Activated T-helper 9 cell treated with anti-CD3 and anti-CD28 coated beads, Interleukin-2, amount 50 U/mL, for 16 hours (primary cell): ENCODE results near the gene SDS.
A peak's percentile ranks its signal among the peaks of the same experiment; 100 is the strongest.
"Not testable (repeated sequence)": the region's sequence is repeated elsewhere in the genome, so short reads cannot be mapped to it uniquely, and the experiment has no call there.

Experiments used
- DNase-seq: peaks from one replicate; pipeline ENCODE4 v3.0.0-alpha.2; 2020; ENCODE audit warnings: low read depth

The SDS gene

DNA sequence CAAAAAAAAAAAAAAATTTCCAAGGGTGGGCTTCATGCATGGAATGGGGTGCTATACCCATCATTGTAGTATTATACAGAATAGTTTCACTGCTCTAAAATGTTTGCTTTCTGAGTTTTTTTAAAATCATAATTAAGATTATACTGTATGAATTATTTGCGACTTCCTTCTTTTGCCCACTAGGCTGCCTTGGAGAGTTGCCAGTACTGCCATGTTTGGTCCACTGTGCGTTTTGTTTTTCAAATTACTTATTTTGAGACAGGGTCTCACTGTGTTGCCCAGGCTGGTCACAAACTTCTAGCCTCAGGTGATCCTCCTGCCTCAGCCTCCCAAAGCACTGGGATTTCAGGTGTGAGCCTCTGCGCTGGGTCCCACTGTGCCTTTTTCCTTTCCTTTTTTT is 25.4 kb downstream of the SDS start:
- DNase-seq, result no peak

DNA sequence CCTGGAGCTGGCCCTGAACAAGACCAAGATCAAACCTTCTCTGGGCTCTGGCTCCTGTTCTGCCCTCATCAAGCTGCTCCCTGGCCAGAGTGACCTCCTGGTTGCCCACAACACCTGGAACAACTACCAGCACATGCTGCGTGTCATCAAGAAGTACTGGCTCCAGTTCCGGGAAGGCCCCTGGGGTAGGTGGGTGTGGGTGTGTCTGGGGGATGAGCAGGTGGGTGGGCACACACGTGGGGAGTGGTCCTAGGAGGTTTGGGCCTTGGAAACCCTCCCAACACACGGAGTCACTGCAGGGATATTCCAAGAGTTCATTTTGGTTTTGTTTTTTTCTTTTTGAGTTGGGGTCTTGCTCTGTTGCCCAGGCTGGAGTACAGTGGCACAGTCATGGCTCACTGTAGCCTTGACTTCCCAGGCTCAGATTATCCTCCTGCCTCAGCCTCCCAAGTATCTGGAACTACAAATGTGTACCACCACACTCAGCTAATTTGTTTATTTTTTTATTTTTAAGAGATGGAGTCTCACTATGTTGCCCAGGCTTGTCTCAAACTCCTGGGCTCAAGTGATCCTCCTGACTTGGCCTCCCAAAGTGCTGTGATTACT is 28.8 kb downstream of the SDS start:
- no peak for DNase-seq

GRCh38 chr12:113373969-113374368 is 29.7 kb downstream of the SDS start:
- no peak for DNase-seq

GRCh38 chr12:113373440-113373839 is 30.2 kb downstream of the SDS start:
- DNase-seq, result no peak

DNA sequence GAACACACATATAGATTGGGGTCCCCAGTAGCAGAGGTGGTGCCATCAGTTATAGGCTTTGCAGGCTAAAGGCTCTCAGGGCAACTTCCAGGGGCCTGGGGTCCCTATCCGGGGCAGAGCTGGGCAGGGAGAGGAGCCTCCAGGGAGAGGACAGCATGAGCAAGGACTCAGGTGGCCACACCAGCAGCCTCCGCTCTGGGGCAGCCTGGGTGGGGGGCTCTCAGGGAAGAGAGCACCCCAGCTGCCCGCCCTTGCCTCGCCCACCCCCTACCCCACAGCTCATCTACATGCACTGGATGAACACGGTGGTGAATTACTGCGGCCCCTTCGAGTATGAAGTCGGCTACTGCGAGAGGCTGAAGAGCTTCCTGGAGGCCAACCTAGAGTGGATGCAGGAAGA is 31.3 kb downstream of the SDS start:
- DNase-seq, result no peak

DNA sequence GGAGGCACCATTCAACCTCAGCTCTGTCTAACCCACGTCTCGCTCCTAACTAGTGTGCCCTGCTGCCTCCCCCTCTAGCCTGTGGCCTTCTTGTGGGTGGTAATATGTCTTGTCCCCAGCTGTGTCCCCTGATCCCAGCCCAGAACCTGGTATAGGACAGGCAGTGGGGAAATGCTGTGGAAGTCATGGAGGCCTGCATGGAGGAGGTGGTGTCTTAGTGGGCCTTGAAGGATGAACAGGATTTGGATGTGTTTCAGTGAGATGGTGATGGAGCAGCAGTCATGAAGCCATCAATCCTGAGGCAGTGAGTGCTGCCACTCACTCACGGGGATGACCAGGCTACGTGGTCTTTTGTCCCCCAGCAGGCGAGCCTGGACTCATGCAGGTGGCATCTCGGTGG is 31.9 kb downstream of the SDS start:
- no peak for DNase-seq

GRCh38 chr12:113370923-113371682 is 32.6 kb downstream of the SDS start:
- no peak for DNase-seq

- no peak for DNase-seq
Measured at GRCh38 chr12:113369391-113369985, 34.2 kb downstream of the SDS start.

- DNase-seq, result no peak
Measured at GRCh38 chr12:113368331-113368730, 35.4 kb downstream of the SDS start.

- DNase-seq, result no peak
Measured at GRCh38 chr12:113366827-113367226, 36.9 kb downstream of the SDS start.

DNA sequence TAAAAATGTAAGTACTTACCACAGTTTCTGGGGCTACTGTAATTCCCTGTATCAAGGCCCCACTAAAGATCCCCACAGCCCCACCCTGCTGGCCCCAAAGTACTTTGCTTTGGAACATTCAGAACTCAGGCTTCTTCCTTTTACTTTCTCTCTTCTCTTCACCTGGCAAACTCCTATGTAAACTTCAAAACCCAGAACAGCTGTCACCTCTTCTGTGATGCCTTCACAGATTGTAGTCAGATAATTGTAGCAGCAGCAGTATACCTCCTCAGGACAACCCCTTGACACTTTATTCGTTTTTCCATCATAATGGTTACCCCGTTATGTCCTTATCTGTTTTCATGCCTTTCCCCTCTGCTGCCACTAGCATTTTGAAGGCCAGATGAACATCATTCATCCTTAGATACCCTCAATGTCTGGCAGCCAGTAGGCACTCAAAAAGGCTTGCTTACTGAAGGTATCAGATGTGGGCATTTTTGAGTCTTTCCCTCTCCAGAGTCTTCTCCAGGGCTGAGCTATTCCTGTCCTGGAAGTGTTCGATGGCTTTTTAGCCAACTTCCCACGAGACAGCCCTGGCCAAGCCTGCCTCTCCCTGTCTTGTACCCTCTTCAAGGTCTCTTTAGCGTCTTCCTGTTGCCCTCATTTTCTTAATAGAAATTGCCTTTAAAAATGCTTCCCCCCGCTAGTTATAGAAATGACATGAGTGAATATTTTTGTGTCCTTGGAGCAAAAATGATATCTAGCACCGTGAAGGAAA is 37.9 kb downstream of the SDS start:
- DNase-seq, result no peak

DNA sequence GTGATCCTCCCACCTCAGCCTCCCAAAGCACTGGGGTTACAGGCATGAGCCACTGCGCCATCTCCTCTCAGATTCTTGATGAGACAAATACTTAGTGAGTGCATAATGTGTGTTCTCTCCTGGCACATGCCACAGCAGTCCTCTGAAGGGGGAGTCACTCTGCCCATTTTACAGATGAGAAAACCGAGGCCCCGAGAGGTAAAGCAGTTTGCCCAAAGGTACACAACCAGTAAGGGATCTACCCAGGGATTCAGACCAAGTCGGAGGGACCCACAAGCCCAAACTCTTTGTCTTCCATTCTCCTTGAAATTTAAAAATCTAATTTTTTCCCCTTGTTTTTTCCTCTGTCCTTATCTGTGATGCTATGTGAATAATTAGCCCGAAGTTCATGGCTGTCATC is 39.0 kb downstream of the SDS start:
- no peak for DNase-seq

GRCh38 chr12:113361574-113362370 is 41.9 kb downstream of the SDS start:
- no peak for DNase-seq

DNA sequence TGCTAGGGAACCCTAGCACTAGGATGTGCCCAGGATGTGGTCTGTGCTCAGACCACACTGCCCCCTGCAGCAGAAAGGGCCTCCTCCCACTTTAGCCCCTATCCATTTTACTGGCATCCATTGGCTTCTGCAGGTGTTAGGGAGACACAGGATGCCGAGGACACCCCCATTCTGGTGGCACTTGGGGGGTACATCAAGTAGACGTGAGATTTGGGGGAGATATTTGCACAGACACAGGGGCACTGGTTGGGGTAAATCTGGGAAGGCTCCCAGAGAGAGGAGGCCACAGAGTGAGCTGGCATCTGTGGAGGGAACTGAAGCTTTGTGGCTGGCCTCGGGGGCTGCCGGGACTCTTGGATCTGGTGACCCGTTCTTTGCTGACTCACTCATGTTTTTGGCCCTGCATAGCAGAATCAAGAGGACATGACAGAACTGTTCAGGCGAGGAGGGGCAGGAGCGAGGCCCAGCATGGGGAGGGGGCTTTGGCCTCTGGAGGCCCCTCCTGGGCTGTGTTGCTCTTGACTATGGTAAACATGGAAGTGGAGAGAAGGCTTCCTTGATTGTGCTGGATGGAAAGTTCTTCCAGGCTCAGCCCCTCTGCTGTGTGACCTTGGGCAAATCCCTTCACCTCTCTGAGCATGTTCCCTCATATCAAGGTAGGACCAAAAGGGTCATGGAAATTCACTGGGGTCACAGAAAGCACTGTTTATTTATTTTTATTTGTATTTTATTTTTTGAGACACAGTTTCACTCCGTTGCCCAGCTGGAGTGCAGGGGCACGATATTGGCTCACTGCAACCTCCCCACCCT is 43.5 kb downstream of the SDS start:
- DNase-seq, result no peak

DNA sequence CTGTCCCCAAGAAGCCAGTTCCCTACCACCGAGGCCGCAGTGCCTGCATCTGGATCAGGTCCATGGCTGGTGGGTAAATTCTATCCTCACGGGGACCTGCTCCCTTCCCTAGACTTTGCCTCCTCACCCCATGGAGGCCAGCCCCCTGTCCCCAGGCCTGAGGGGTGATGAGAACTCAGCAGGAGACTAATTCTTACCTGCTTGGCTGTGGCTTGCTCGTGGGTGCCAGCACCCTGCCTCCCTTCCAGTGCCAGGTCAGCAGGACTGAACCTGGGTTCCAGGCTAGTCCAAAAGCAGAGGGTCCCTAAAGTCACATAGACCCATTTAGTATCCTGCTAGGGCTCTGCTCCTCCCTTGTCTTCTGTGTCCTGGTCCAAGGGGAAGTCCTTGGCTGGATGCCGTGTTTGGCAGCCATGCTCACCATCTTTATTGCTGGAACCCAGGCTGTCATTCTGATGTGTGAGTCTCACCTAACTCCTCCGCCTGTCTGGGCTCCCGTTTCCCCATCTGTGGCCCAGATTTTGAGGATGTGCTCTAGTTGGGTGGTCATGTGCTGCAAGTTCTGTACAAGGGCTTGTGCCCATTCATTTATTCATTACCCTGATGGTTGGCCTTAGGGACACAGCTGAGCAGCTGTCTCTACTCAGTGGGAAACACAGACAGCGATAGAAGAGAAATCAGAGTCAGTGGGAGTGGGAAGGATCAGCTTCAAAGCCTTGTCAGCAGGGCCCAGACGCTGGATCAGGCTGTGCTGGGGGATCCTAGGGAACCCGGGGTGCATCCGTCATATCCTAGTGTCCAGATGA is 44.4 kb downstream of the SDS start:
- DNase-seq, result no peak

DNA sequence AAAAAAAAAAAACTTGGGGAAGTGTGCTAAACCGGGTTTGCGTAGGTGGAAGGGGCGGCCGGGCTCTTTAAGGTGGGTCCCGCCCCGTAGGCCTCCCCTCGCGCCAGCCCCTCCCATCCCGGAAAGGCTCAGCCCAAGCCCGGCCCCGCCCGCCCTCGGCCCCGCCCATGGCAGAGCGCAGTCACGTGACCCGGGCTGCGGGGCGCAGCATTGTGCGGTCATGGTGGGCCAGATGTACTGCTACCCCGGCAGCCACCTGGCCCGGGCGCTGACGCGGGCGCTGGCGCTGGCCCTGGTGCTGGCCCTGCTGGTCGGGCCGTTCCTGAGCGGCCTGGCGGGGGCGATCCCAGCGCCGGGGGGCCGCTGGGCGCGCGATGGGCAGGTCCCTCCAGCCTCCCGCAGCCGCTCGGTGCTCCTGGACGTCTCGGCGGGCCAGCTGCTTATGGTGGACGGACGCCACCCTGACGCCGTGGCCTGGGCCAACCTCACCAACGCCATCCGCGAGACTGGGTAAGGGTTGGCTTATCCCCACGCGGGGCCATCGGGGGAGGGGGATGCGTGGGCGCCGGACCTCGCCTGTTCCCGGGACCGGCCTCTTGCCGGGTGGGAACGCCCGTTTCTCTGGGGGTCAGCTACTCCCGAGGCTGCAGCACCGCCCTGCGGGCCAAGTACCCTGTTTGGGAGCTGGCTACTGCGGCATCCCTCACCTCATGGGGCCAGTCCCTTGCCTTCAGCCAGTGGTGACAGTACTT is 45.1 kb downstream of the SDS start, which contains the start of gene PLBD2:
Gene PLBD2, plus strand, starts transcription at position 207 of the 752 bp plus-strand sequence. Its CDS starts 14 bp downstream, at position 221.
- DNase-seq, result peak; percentile 92

- DNase-seq, result not testable (repeated sequence)
Measured at GRCh38 chr12:113354192-113354591, 49.5 kb downstream of the SDS start.

GRCh38 chr12:113351089-113351488 is 52.6 kb downstream of the SDS start:
- no peak for DNase-seq

GRCh38 chr12:113348849-113349536 is 54.7 kb downstream of the SDS start:
- DNase-seq, result no peak
